H54 (cell line): ENCODE results near the gene ELP4.

Source experiments
- DNase-seq: peaks from one replicate; pipeline ENCODE4 v3.0.0; 2011; ENCODE audit warnings: low spot score, mixed read lengths; ENCODE audit not compliant: insufficient read length
- FAIRE-seq: peaks from 3 replicates; lab custom pipeline; 2011; peaks lifted over from hg19 to GRCh38; lab: Jason Lieb, UNC
- POLR2A ChIP-seq: IDR thresholded peaks from 2 replicates; pipeline ENCODE4 v1.6.1; 2011; ENCODE audit warnings: low read depth, mild to moderate bottlenecking, low read length

Gene ELP4

GRCh38 chr11:31802990-31803812 lies 293.6 kb downstream of the ELP4 start:
- no peak for FAIRE-seq
- TF ChIP-seq POLR2A: no peak

GRCh38 chr11:31803813-31804311 lies 294.3 kb downstream of the ELP4 start:
- TF ChIP-seq POLR2A: no peak
- no peak for DNase-seq
- FAIRE-seq: no peak

More at GRCh38 chr11:31802990-31803812, 293.6 kb downstream of the ELP4 start:
- no peak for DNase-seq

DNA sequence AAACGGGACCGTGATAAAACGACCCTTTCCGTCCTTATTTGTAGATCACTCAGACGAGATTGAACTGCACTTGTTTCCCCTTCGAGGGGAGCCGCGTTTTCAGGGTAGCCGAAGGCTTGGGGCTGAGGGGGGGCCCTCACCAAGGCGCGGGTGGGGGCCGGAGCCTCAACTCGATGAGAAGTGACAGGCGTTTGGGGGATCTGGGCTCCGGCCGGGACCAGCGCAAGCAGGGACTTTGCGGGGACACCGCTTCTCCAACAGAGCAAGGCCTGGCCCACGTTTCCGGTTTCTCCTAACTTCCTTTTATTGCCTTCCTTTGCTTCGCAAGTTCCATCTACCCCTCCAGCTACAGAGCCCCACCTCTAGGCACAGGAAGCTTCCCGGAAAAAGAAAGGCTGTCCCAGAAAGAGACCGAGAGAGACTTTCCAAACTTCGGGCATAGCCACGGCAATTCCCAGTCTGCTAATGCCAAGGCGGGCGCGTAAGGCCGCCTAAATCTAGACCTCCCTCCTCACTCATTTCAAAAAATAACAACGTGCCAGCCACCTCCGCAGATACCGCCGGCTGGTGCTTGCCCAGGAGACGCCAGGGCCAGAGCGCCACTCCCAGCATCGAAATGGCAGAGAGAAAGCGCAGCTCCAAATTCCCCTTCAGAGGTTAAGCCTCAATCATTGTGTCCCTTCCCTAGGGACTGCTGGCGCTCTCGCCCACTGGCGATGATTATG lies 294.9 kb downstream of the ELP4 start:
- no peak for DNase-seq
- FAIRE-seq: no peak
- TF ChIP-seq POLR2A: no peak

DNA sequence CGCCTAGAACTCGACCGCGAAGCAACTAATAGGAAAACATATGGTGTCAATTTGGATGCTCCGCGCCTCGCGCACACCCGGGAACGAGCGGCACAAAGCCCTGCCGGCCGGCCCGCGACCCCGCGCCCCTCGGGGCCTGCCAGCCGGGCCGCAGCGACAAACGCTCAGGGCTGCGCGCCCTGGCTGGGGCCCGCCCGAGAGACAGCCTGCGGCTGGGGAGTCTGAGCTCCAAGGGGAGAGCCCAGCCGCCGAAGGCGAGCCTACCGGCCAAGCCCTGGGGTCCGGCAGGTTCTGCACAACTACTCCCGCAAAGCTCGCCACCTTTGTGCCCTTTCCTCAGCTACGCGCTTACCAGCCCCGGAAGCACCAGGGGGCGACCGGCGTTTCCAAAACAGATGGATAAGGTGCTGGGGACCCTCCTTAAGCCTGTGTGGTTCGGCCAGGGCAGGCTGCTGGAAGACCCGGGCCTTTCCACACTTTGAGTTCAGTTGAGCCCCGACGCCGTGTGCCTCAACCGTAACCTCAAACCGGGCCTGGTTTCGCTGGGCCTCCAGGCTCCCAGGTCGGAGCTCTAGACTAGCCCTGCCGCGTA lies 295.6 kb downstream of the ELP4 start:
- no peak for TF ChIP-seq POLR2A
- DNase-seq: no peak
- no peak for FAIRE-seq

- DNase-seq (no peak), FAIRE-seq (no peak)
- TF ChIP-seq POLR2A: no peak
These were observed 296.1 kb downstream of the ELP4 start for GRCh38 chr11:31805629-31806185.

DNA sequence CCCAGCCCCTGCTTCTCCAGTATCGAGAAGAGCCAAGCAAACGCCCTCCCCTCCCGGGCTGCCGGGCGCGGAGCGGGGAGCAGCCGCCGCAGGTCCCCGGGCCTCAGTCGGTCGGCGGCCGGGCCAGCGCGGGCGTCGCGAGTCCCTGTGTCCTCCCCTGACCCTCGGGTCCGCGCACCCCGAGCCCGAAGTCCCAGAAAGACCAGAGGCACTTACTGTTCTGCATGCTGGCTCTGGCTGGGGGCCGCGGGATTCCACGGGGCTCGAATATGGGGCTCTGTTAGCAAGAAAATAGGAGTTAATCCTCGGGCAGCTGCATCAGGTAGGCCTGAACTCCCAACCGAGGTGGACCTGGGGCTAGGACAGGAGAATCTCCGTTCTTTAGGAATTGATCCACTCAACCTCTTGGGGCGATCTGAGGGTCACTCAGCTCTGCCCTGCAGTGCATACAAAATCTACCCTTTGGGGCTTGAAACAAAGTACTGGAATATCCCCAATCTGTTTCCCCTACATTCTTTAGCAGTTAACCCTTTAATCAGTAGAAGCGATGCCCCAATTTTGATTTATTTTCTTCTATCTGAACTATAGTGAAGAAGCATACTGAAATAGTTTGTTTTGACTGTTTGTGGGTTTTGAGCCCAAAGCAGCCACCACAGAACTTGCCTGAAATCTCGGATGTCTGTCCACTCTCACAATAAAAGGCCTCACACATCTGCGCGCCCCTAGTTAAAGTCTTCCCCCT lies 296.8 kb downstream of the ELP4 start:
- FAIRE-seq: no peak
- DNase-seq: no peak
- no peak for TF ChIP-seq POLR2A

- no peak for FAIRE-seq
- no peak for DNase-seq
- no peak for TF ChIP-seq POLR2A
These were observed 297.6 kb downstream of the ELP4 start for GRCh38 chr11:31806928-31807798.

DNA sequence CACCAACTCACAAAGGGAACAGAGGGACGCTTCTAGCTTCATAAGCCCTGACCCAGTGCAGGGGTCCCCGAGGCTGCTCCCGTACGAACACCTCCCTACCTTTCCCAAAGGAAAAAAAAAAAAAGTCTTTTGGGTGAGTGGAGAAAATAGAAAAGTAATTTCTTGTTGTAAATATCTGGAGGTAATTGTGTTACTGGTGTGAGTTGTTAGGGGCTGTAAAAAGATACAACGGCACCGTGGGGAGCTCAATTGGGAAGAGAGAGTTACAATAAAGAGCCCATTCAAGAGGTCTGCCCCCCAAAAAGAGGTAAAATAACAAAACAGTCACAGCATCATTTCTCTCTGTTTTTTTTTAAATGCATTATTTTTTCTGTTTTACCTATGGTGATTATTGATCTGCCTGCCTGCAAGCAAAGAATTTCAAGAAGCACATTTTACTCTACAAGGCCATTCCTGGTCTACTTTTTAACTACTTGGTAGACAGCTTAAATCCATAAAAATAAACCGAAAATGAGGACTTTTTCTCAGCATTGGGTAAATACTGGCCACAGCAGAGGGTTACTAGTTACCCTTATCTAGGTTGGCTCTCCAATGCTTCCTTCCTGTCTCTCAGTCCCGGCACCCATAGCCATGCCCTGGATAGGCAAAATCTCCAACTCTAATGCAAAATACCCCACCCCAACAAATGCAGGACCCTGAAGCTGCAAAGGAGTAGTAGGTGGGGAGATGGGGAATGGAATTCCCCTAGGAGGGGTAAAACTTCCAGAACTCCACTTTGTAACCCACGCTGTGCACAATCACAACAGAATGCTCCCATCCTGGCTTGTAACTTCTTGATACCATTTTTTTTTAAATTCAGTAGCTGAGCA lies 298.5 kb downstream of the ELP4 start:
- TF ChIP-seq POLR2A: no peak
- DNase-seq: no peak
- FAIRE-seq: no peak

GRCh38 chr11:31808721-31809540 lies 299.4 kb downstream of the ELP4 start:
- FAIRE-seq (no peak), DNase-seq (no peak)
- TF ChIP-seq POLR2A: no peak

- DNase-seq: no peak
- FAIRE-seq: no peak
- TF ChIP-seq POLR2A: no peak
These were observed 299.9 kb downstream of the ELP4 start for GRCh38 chr11:31809541-31809856.
